SK-N-SH (cell line): Measurements from ENCODE around the gene PPAN. TPM values are rescaled to one million over a fixed set of nuclear protein-coding genes. Genes with fewer than 3 reads are reported as not detected.
A peak's percentile ranks its signal among the peaks of the same experiment; 100 is the strongest.

Source experiments
- CTCF ChIA-PET: fragments of 300-600, 350-600 bp; formaldehyde crosslinking; extraction: SDS; loops from one replicate; lab custom pipeline; 2021; lab: Yijun Ruan, JAX
- POLR2A ChIA-PET: fragments of 350-600 bp; sonication (Branson Sonifier 250); formaldehyde crosslinking; extraction: SDS; loops from one replicate; lab custom pipeline; 2020; ENCODE audit warnings: antibody characterized with exemption, inconsistent platforms; lab: Yijun Ruan, JAX
- DNase-seq: peaks from one replicate; pipeline ENCODE4 v3.0.0; 2012
- H2AFZ ChIP-seq: fragments of 200-600 bp; sonication (generic); 2 replicates; pipeline ENCODE4 v1.8.1; 2016; ENCODE audit warnings: antibody characterized with exemption, mild to moderate bottlenecking, low read depth
- H3F3A ChIP-seq: fragments of 200-600 bp; sonication (generic); replicated peaks from 2 replicates; pipeline ENCODE3; 2016; ENCODE audit warnings: antibody characterized with exemption, mild to moderate bottlenecking; ENCODE audit not compliant: insufficient read depth
- H3K27ac ChIP-seq, 2 experiments: fragments of 200-500 bp in 1 of 2; fragments of 200-600 bp in 1 of 2; sonication (Bioruptor generic) in 1 of 2; sonication (generic), shearing (Covaris generic) in 1 of 2; 2 replicates each; pipeline versions ENCODE4 v1.5.1 to v1.6.1; 2014 to 2016; ENCODE audit warnings: low read depth in 2 of 2, inconsistent platforms in 1 of 2, low read length in 1 of 2, mild to moderate bottlenecking in 1 of 2, mixed read lengths in 1 of 2
- H3K27me3 ChIP-seq: fragments of 200-600 bp; sonication (generic), shearing (Covaris generic); 2 replicates; pipeline ENCODE4 v1.6.1; 2016; ENCODE audit warnings: mixed run types; ENCODE audit not compliant: insufficient read depth
- H3K36me3 ChIP-seq, 2 experiments: fragments of 200-500 bp in 1 of 2; fragments of 200-600 bp in 1 of 2; sonication (Bioruptor generic) in 1 of 2; sonication (generic) in 1 of 2; replicated peaks in 1 of 2; 2 replicates each; pipeline versions ENCODE3 to v1.5.1; 2014 to 2016; ENCODE audit warnings: low read length in 1 of 2, mild to moderate bottlenecking in 1 of 2; ENCODE audit not compliant: insufficient read depth in 2 of 2, control insufficient read depth in 1 of 2
- H3K4me1 ChIP-seq, 2 experiments: fragments of 200-500 bp in 1 of 2; fragments of 200-600 bp in 1 of 2; sonication (Bioruptor generic) in 1 of 2; sonication (generic), shearing (Covaris generic) in 1 of 2; 2 replicates each; pipeline versions ENCODE4 v1.5.1 to v1.6.1; 2014 to 2016; ENCODE audit warnings: low read depth in 1 of 2, low read length in 1 of 2, mixed run types in 1 of 2; ENCODE audit not compliant: insufficient read depth in 2 of 2, control insufficient read depth in 1 of 2
- H3K4me2 ChIP-seq: fragments of 200-600 bp; sonication (generic), shearing (Covaris generic); 2 replicates; pipeline ENCODE4 v1.6.1; 2017; ENCODE audit warnings: mixed run types
- H3K4me3 ChIP-seq, 2 experiments: fragments of 200-500 bp in 1 of 2; fragments of 200-600 bp in 1 of 2; sonication (Bioruptor generic) in 1 of 2; sonication (generic), shearing (Covaris generic) in 1 of 2; 2 replicates each; pipeline versions ENCODE4 v1.5.1 to v1.8.1; 2014 to 2016; ENCODE audit warnings: low read depth in 2 of 2, inconsistent platforms in 1 of 2, low read length in 1 of 2, mild to moderate bottlenecking in 1 of 2, mixed read lengths in 1 of 2, moderate library complexity in 1 of 2
- H3K79me2 ChIP-seq: fragments of 200-600 bp; sonication (generic); 2 replicates; pipeline ENCODE4 v1.8.1; 2017; ENCODE audit warnings: mild to moderate bottlenecking; ENCODE audit not compliant: insufficient read depth
- H3K9ac ChIP-seq: fragments of 200-600 bp; sonication (generic); 2 replicates; pipeline ENCODE4 v1.6.1; 2017; ENCODE audit warnings: mixed run types
- H3K9me2 ChIP-seq: fragments of 200-600 bp; sonication (generic); 2 replicates; pipeline ENCODE4 v1.6.1; 2017; ENCODE audit warnings: mixed run types
- H3K9me3 ChIP-seq: fragments of 200-600 bp; sonication (generic); 2 replicates; pipeline ENCODE4 v1.6.1; 2017; ENCODE audit warnings: mixed run types, mild to moderate bottlenecking, moderate library complexity
- H4K20me1 ChIP-seq: fragments of 200-600 bp; sonication (generic); 2 replicates; pipeline ENCODE4 v1.6.1; 2017; ENCODE audit warnings: mild to moderate bottlenecking, mixed run types; ENCODE audit not compliant: insufficient read depth
- EP300 ChIP-seq, 2 experiments: IDR thresholded peaks; 2 replicates each; pipeline versions ENCODE4 v1.4.0 to v1.6.1; 2012; ENCODE audit warnings: borderline replicate concordance in 1 of 2, low read depth in 1 of 2, low read length in 1 of 2
- EZH2phosphoT487 ChIP-seq: fragments of 200-600 bp; sonication (generic); IDR thresholded peaks from 2 replicates; pipeline ENCODE4 v1.6.1; 2017; ENCODE audit warnings: low read depth, mixed run types, mild to moderate bottlenecking, antibody characterized with exemption, moderate library complexity, borderline replicate concordance
- GATA2 ChIP-seq: sonication (generic); formaldehyde crosslinking; IDR thresholded peaks from 2 replicates; pipeline ENCODE4 v1.5.0; 2020; ENCODE audit warnings: mild to moderate bottlenecking, missing genetic modification reagents
- JUND ChIP-seq: IDR thresholded peaks from 2 replicates; pipeline ENCODE4 v1.4.0; 2012
- MXI1 ChIP-seq: IDR thresholded peaks from 2 replicates; pipeline ENCODE4 v1.6.1; 2012; ENCODE audit warnings: mild to moderate bottlenecking, low read depth, low read length, improper control_type of control experiment
- NFIC ChIP-seq: IDR thresholded peaks from 2 replicates; pipeline ENCODE4 v1.4.0; 2012; ENCODE audit warnings: borderline replicate concordance
- NRF1 ChIP-seq: IDR thresholded peaks from 2 replicates; pipeline ENCODE4 v1.6.1; 2012; ENCODE audit warnings: low read depth, mild to moderate bottlenecking, low read length
- RAD21 ChIP-seq: IDR thresholded peaks from 2 replicates; pipeline ENCODE4 v1.6.1; 2012; ENCODE audit warnings: mild to moderate bottlenecking, low read length
- RFX5 ChIP-seq: IDR thresholded peaks from 2 replicates; pipeline ENCODE4 v1.6.1; 2012; ENCODE audit warnings: mild to moderate bottlenecking, improper control_type of control experiment, low read length
- WGBS: methylation state at CpG from one replicate; pipeline ENCODE4 v1.1.6; 2017; ENCODE audit warnings: low lambda C conversion rate; 5-methylcytosine and 5-hydroxymethylcytosine counted together
- polyA plus RNA-seq, 3 experiments: library from polyadenylated mRNA; depleted of rRNA; stranded (reverse); fragments of >200 nt; gene quantifications; 2 replicates each; pipeline ENCODE4 v1.2.3, GENCODE V29; 2012
- TF ChIP-seq, protein P1 (sequence below): IDR thresholded peaks from 2 replicates; pipeline ENCODE4; 2012
- TF ChIP-seq, protein P2 (sequence below): fragments of 150-350 bp; IDR thresholded peaks from 2 replicates; pipeline ENCODE4 v1.6.1; 2016; ENCODE audit warnings: mild to moderate bottlenecking, low read depth, low read length

Gene PPAN
- polyA plus RNA-seq, 1 of the 3 experiments (the other 2 are of a cell fraction), result 75.6 TPM

DNA sequence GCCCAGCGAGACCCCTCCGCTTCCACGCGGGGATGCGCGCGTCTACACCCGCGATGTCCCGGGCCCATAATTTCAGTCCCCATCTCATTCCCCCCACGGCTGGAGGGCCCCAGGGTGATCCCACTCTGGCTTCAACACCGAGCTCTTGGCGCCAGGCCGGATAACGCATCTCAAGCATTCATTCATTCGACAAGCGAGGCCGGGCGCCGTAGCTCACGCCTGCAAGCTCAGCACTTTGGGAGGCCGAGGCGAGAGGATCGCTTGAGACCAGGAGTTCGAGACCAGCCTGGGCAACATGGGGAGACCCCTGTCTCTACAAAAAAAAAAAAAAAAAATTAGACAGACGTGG, 9.6 kb upstream of the PPAN start:
- H3K4me2 ChIP-seq, result peak overlapping the region; percentile 93
- H3K9ac ChIP-seq, result no peak overlapping the region
- H3F3A ChIP-seq, result peaks cover 4% of the 10 kb centered on the region
- H3K9me3 ChIP-seq, result no peaks in the 10 kb centered on the region
- ChIA-PET POLR2A (interaction anchor here (0.9 to 1.9 kb wide), 5 partner anchors 10 to 42 kb away, joined by 3 to 21 read pairs (median 4); partner anchors contain the start of gene PPAN), CTCF (interaction anchor here (0.6 to 5.2 kb wide), 7 partner anchors 9 to 292 kb away, joined by 3 to 38 read pairs (median 4); partner anchors contain the start of gene PPAN)
- H4K20me1 ChIP-seq, result no peaks in the 10 kb centered on the region
- peak overlapping the region; percentile 35 to 70; a peak in 2 of 4 replicates for H3K27ac ChIP-seq
- TF ChIP-seq RAD21, result no peak
- TF ChIP-seq, protein P1, sequence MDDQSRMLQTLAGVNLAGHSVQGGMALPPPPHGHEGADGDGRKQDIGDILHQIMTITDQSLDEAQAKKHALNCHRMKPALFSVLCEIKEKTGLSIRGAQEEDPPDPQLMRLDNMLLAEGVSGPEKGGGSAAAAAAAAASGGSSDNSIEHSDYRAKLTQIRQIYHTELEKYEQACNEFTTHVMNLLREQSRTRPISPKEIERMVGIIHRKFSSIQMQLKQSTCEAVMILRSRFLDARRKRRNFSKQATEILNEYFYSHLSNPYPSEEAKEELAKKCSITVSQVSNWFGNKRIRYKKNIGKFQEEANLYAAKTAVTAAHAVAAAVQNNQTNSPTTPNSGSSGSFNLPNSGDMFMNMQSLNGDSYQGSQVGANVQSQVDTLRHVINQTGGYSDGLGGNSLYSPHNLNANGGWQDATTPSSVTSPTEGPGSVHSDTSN, result no peak
- TF ChIP-seq RFX5, result no peak
- TF ChIP-seq GATA2 (CRISPR knock-in tag), result no peak
- no peak for TF ChIP-seq NRF1
- H3K9me2 ChIP-seq, result no peaks in the 10 kb centered on the region
- H2AFZ ChIP-seq, result peak overlapping the region; percentile 96
- peaks cover 0 to 5% of the 10 kb centered on the region in 2 experiments for H3K36me3 ChIP-seq
- DNase-seq, result no peak
- 71% methylated on average over 18 of the region's 26 CpGs for WGBS
- H3K27me3 ChIP-seq, result no peaks in the 10 kb centered on the region
- peak overlapping the region; percentile 27 to 35; a peak in 3 of 4 replicates for H3K4me3 ChIP-seq
- no peaks in the 10 kb centered on the region for H3K79me2 ChIP-seq
- peaks cover 0 to 7% of the 10 kb centered on the region in 2 experiments; a peak in 1 of 4 replicates for H3K4me1 ChIP-seq

DNA sequence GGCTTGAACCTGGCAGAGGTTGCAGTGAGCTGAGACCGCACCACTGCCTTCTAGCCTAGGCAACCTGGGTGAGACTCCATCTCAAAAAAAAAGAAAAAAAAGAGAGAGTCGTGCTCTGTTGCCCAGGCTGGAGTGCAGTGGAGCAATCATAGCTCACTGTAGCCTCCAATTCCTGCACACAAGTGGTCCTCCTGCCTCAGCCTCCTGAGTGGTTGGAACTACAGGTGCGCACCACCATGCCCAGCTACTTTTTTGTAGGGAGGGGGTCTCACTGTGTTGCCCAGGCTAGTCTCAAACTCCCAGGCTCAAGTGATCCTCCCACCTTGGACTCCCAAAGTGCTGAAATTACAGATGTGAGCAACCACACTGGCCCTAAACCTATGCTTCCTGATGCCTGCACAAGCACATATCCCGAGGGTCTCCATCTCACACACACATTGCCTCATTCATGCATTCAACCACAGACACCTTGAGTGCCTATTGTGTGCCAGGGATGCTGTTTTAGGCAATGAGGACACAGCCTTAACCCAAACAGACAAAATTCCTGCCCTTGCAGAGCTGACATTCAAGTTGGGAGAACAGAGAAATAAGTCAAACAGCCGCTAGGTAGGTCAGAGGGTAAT, 5.9 kb upstream of the PPAN start:
- no peak overlapping the region for H2AFZ ChIP-seq
- H3K27ac ChIP-seq, result no peak overlapping the region
- no peaks in the 10 kb centered on the region for H3K36me3 ChIP-seq
- no peaks in the 10 kb centered on the region for H3K27me3 ChIP-seq
- H3K4me2 ChIP-seq, result no peak overlapping the region
- H3K4me3 ChIP-seq, result no peak overlapping the region
- peaks cover 0 to 16% of the 10 kb centered on the region in 2 experiments; a peak in 1 of 4 replicates for H3K4me1 ChIP-seq
- no peak overlapping the region for H3K9ac ChIP-seq
- no peaks in the 10 kb centered on the region for H4K20me1 ChIP-seq
- ChIA-PET POLR2A (no interaction called here), CTCF (interaction anchor here (0.6 to 5.2 kb wide), 8 partner anchors 13 to 1737 kb away, joined by 3 to 38 read pairs (median 6); partner anchors contain the start of genes ANGPTL4 and EIF3G)
- H3K9me2 ChIP-seq, result no peaks in the 10 kb centered on the region
- DNase-seq, result no peak
- no peaks in the 10 kb centered on the region for H3K79me2 ChIP-seq
- peaks cover 4% of the 10 kb centered on the region for H3F3A ChIP-seq
- H3K9me3 ChIP-seq, result no peaks in the 10 kb centered on the region
- TF ChIP-seq, protein P2, sequence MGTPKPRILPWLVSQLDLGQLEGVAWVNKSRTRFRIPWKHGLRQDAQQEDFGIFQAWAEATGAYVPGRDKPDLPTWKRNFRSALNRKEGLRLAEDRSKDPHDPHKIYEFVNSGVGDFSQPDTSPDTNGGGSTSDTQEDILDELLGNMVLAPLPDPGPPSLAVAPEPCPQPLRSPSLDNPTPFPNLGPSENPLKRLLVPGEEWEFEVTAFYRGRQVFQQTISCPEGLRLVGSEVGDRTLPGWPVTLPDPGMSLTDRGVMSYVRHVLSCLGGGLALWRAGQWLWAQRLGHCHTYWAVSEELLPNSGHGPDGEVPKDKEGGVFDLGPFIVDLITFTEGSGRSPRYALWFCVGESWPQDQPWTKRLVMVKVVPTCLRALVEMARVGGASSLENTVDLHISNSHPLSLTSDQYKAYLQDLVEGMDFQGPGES, result no peak
- TF ChIP-seq JUND, result no peak
- TF ChIP-seq EP300 (IDR thresholded peaks at IDR 0.05; ENCODE audit: borderline replicate concordance in 1 of 2, low read depth in 1 of 2, low read length in 1 of 2), result no peak
- no peak for TF ChIP-seq NRF1
- TF ChIP-seq EZH2phosphoT487, result no peak
- TF ChIP-seq RAD21, result no peak
- no peak for TF ChIP-seq MXI1
- TF ChIP-seq NFIC, result no peak
- WGBS, result 56% methylated on average over 5 of the region's 5 CpGs
